HepG2 (cell line): Measurements from ENCODE around the gene SLC26A4. TPM values are rescaled to one million over a fixed set of nuclear protein-coding genes. Genes with fewer than 3 reads are reported as not detected.

Source experiments
- ADNP ChIP-seq: sonication (generic); formaldehyde crosslinking; IDR thresholded peaks from 2 replicates; pipeline ENCODE4 v1.4.0; 2020; ENCODE audit warnings: missing genetic modification reagents
- BCLAF1 ChIP-seq: fragments of 450-650 bp; IDR thresholded peaks from 2 replicates; pipeline ENCODE4 v1.6.1; 2017; ENCODE audit warnings: mild to moderate bottlenecking
- DZIP1 ChIP-seq: sonication (generic); formaldehyde crosslinking; IDR thresholded peaks from 2 replicates; pipeline ENCODE4 v1.5.0; 2020; ENCODE audit warnings: mild to moderate bottlenecking, missing genetic modification reagents
- FOXK1 ChIP-seq: sonication (generic); formaldehyde crosslinking; IDR thresholded peaks from 2 replicates; pipeline ENCODE4 v1.4.0; 2020; ENCODE audit warnings: low read depth, missing genetic modification reagents, borderline replicate concordance
- FOXK2 ChIP-seq: fragments of 450-650 bp; IDR thresholded peaks from 2 replicates; pipeline ENCODE4 v1.6.1; 2016
- GLMP ChIP-seq: sonication (generic); formaldehyde crosslinking; IDR thresholded peaks from 2 replicates; pipeline ENCODE4 v1.9.0; 2021; ENCODE audit warnings: missing genetic modification reagents, mild to moderate bottlenecking, borderline replicate concordance
- KAT8 ChIP-seq: IDR thresholded peaks from 2 replicates; pipeline ENCODE4 v1.6.1; 2016; ENCODE audit warnings: missing genetic modification reagents, missing compliant biosample characterization
- KLF12 ChIP-seq: sonication (generic); formaldehyde crosslinking; IDR thresholded peaks from 2 replicates; pipeline ENCODE4 v1.4.0; 2020; ENCODE audit warnings: missing genetic modification reagents, borderline replicate concordance
- KLF15 ChIP-seq: sonication (generic); formaldehyde crosslinking; IDR thresholded peaks from 2 replicates; pipeline ENCODE4 v1.8.1; 2023; ENCODE audit warnings: borderline replicate concordance, mild to moderate bottlenecking, inconsistent platforms, missing genetic modification reagents, mixed read lengths
- LBX2 ChIP-seq: sonication (generic); formaldehyde crosslinking; IDR thresholded peaks from 2 replicates; pipeline ENCODE4 v1.5.0; 2020; ENCODE audit warnings: missing genetic modification reagents, mild to moderate bottlenecking, borderline replicate concordance
- NFATC3 ChIP-seq: sonication (generic); formaldehyde crosslinking; IDR thresholded peaks from 2 replicates; pipeline ENCODE4 v1.5.1; 2020; ENCODE audit warnings: mild to moderate bottlenecking, missing genetic modification reagents
- NFIC ChIP-seq: IDR thresholded peaks from 2 replicates; pipeline ENCODE4 v1.6.1; 2012; ENCODE audit warnings: mild to moderate bottlenecking, low read length, inconsistent platforms
- PCBP1 ChIP-seq: fragments of 200-400 bp; formaldehyde crosslinking; IDR thresholded peaks from 2 replicates; pipeline ENCODE4 v1.6.1; 2017; ENCODE audit warnings: mild to moderate bottlenecking, low read depth, low read length, borderline replicate concordance
- SRF ChIP-seq: IDR thresholded peaks from 2 replicates; pipeline ENCODE4 v1.6.1; 2011; ENCODE audit warnings: mild to moderate bottlenecking, low read depth, low read length, moderate library complexity
- TBL1XR1 ChIP-seq: fragments of 150-350 bp; IDR thresholded peaks from 2 replicates; pipeline ENCODE4 v1.6.1; 2014; ENCODE audit warnings: borderline replicate concordance, low read length; ENCODE audit not compliant: partially characterized antibody
- ZNF12 ChIP-seq: sonication (generic); formaldehyde crosslinking; IDR thresholded peaks from 2 replicates; pipeline ENCODE4 v1.5.0; 2020; ENCODE audit warnings: missing genetic modification reagents
- ZNF296 ChIP-seq: sonication (generic); formaldehyde crosslinking; conservative IDR thresholded peaks from 2 replicates; pipeline ENCODE4 v1.5.0; 2020; ENCODE audit warnings: mild to moderate bottlenecking, missing genetic modification reagents
- ZNF549 ChIP-seq: sonication (generic); formaldehyde crosslinking; IDR thresholded peaks from 2 replicates; pipeline ENCODE4 v1.5.0; 2020; ENCODE audit warnings: missing genetic modification reagents
- ZNF597 ChIP-seq: sonication (generic); formaldehyde crosslinking; IDR thresholded peaks from 2 replicates; pipeline ENCODE4 v1.5.0; 2020; ENCODE audit warnings: missing genetic modification reagents
- ZSCAN5A ChIP-seq: sonication (generic); formaldehyde crosslinking; IDR thresholded peaks from 2 replicates; pipeline ENCODE4 v1.8.0; 2022; ENCODE audit warnings: mild to moderate bottlenecking, missing genetic modification reagents, borderline replicate concordance
- polyA plus RNA-seq, 8 experiments: library from polyadenylated mRNA; depleted of rRNA in 3 of 8; stranded (reverse) in 7 of 8; unstranded in 1 of 8; fragments of >200 nt; fragmentation: Illumina TruSeq in 4 of 8; extraction: Trizol in 4 of 8; gene quantifications; 2 replicates each; pipeline versions ENCODE4 v1.2.1 to v1.2.3, GENCODE V29; 2011 to 2016; ENCODE audit warnings: low read depth in 4 of 8, missing spikeins in 1 of 8, mixed read lengths in 1 of 8; ENCODE audit not compliant: insufficient read depth in 1 of 8
- total RNA-seq, 5 experiments: library from RNA; depleted of rRNA; stranded (reverse); fragments of >200 nt; fragmentation: Illumina TruSeq; extraction: Trizol; gene quantifications; 2 replicates each; pipeline ENCODE4 v1.2.3, GENCODE V29; 2016; ENCODE audit warnings: low read depth in 1 of 5

SLC26A4 gene
- total and polyA plus RNA-seq, 2 of the 13 experiments (the other 11 are each of a cell fraction or from before 2014, with no cell fraction given) = 0.08 to 0.11 TPM

- TF ChIP-seq BCLAF1 (no peak), ZNF12 (CRISPR knock-in tag) (no peak), ZNF597 (no peak), KLF15 (no peak), ZNF296 (CRISPR knock-in tag) (no peak), PCBP1 (no peak), KAT8 (CRISPR knock-in tag) (no peak), ADNP (CRISPR knock-in tag) (no peak), ZNF549 (no peak), FOXK1 (CRISPR knock-in tag) (no peak), NFATC3 (CRISPR knock-in tag) (no peak), FOXK2 (no peak), SRF (no peak), TBL1XR1 (no peak), NFIC (no peak), GLMP (CRISPR knock-in tag) (no peak), ZSCAN5A (CRISPR knock-in tag) (no peak), LBX2 (no peak; the same call in 1 of the 2 replicates), DZIP1 (CRISPR knock-in tag) (no peak), KLF12 (CRISPR knock-in tag) (no peak)
Observed at GRCh38 chr7:107661081-107661864, 645 bp downstream of the SLC26A4 start (continued).
